ENCODE measurements around the gene TRIM43B. TPM values are rescaled to one million over a fixed set of nuclear protein-coding genes. Genes with fewer than 3 reads are reported as not detected.
"Not testable (repeated sequence)": the region's sequence is repeated elsewhere in the genome, so short reads cannot be mapped to it uniquely, and the experiment has no call there.

TRIM43B gene
- total RNA-seq, 1 experiment from 2014 or later, result not detected

DNA sequence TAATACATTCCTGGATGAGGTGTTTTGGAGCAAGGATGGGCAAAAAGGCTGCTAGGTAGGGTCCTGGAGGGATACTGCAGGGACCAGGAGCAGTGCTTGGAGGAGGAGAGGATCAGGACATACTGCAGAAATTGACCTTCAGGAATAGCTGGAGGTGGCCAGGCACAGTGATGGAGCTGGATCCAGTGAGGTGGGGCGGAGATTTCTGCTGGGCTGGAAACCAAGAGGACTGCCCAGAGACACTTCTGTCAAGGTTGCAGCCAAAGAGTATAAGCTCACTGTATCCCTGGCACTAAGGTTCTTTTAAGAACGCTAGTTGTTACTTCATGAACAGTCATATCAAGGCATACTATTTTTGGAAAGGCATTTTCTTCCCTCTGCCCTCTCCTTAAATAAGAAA, 39.2 kb downstream of the TRIM43B start:
- not testable (repeated sequence) for H3K14ac ChIP-seq (ENCODE audit: insufficient read depth, low read length); H4K8ac ChIP-seq (replicated peaks; ENCODE audit: insufficient read length, low read depth, low read length); H3K79me2 ChIP-seq (ENCODE audit: insufficient read depth, low read length); H4K20me1 ChIP-seq (ENCODE audit: control insufficient read depth, insufficient read depth, insufficient read length); H3K27ac ChIP-seq (ENCODE audit: insufficient read length, low read depth, low read length); H3K4me1 ChIP-seq (ENCODE audit: insufficient read depth, low read length); H2BK5ac ChIP-seq (ENCODE audit: insufficient read length, low read length); H4K5ac ChIP-seq (ENCODE audit: insufficient read length, low read depth, low read length); H2BK120ac ChIP-seq (ENCODE audit: low read depth, low read length, poor library complexity, severe bottlenecking); H3K27me3 Mint-ChIP-seq (ENCODE audit: low read depth); H3K4me3 Mint-ChIP-seq; H3K4me2 ChIP-seq (ENCODE audit: insufficient read depth, insufficient read length, low read length); H3K4me1 Mint-ChIP-seq; H3K36me3 Mint-ChIP-seq (ENCODE audit: insufficient read depth in 1 of 3, low read depth in 3 of 3); H3K9me3 Mint-ChIP-seq; H2BK15ac ChIP-seq (ENCODE audit: low read depth, low read length); H4K91ac ChIP-seq (ENCODE audit: insufficient read length, low read depth, low read length); H3K9me3 ChIP-seq (ENCODE audit: control insufficient read depth, low read depth, low read length); H2BK20ac ChIP-seq (ENCODE audit: low read depth, low read length, poor library complexity, severe bottlenecking); H3K79me1 ChIP-seq (ENCODE audit: insufficient read depth, low read depth, low read length, poor library complexity, severe bottlenecking); H3K9ac ChIP-seq (ENCODE audit: extremely low read depth, insufficient read length, low read length); H3K23ac ChIP-seq (ENCODE audit: insufficient read length, low read depth, low read length); H3T11ph ChIP-seq (ENCODE audit: low read length); DNase-seq; H3K56ac ChIP-seq (ENCODE audit: insufficient read length, low read depth, low read length); H2AFZ ChIP-seq (ENCODE audit: low read length); H2AK5ac ChIP-seq (ENCODE audit: insufficient read length, low read length); H3K27me3 ChIP-seq (ENCODE audit: insufficient read depth, low read length); H2BK12ac ChIP-seq (ENCODE audit: insufficient read length, low read depth, low read length); H3K23me2 ChIP-seq (ENCODE audit: insufficient read length, low read depth, low read length, poor library complexity, severe bottlenecking); H3K27ac Mint-ChIP-seq; H3K18ac ChIP-seq (ENCODE audit: insufficient read length, low read depth, low read length); H3K4ac ChIP-seq (ENCODE audit: low read depth, low read length)
- WGBS (ENCODE audit: extremely low coverage, insufficient read length, low lambda C conversion rate), result no CpG with 5 or more reads among the region's 2 CpGs

DNA sequence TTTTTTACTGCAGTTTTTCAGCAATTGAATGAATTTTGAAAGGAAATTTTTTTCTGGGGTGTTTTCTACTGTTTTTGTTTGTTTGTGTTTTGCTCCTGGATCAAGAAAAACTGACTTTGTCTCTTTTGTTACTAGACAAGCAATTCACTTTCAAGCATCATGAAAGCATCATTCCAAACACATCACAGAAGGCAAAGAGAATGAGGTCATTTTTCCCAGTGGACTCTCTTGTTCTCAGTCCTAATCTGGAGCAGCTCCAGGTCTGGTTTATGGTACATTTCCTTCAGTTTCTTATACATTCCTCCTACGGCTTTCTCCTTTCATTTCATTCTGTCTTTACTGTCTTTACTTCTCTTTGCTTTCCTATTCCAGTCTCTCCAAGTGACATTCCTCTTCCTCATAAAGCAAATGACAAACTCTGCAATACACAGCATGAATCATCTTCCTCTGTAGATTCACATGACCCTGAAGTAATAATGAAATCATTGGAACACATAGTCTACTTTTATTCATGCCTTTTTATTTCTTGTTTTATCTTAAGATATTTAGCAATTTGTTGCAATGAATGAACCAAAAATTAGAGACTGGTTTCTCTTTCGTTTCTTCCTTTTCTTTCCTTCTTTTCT, 42.0 kb downstream of the TRIM43B start:
- H3K56ac ChIP-seq (ENCODE audit: insufficient read length, low read depth, low read length); H2BK15ac ChIP-seq (ENCODE audit: low read depth, low read length); DNase-seq; H4K91ac ChIP-seq (ENCODE audit: insufficient read length, low read depth, low read length); H3K4me1 Mint-ChIP-seq; H3K27ac Mint-ChIP-seq; H3T11ph ChIP-seq (ENCODE audit: low read length); H2BK5ac ChIP-seq (ENCODE audit: insufficient read length, low read length); H2BK120ac ChIP-seq (ENCODE audit: low read depth, low read length, poor library complexity, severe bottlenecking); H3K14ac ChIP-seq (ENCODE audit: insufficient read depth, low read length); H3K4ac ChIP-seq (ENCODE audit: low read depth, low read length); H3K23ac ChIP-seq (ENCODE audit: insufficient read length, low read depth, low read length); H4K5ac ChIP-seq (ENCODE audit: insufficient read length, low read depth, low read length); H3K27ac ChIP-seq (ENCODE audit: insufficient read length, low read depth, low read length); H2BK12ac ChIP-seq (ENCODE audit: insufficient read length, low read depth, low read length); H3K9ac ChIP-seq (ENCODE audit: extremely low read depth, insufficient read length, low read length); H3K4me2 ChIP-seq (ENCODE audit: insufficient read depth, insufficient read length, low read length); H3K23me2 ChIP-seq (ENCODE audit: insufficient read length, low read depth, low read length, poor library complexity, severe bottlenecking); H3K4me3 Mint-ChIP-seq; H3K4me1 ChIP-seq (ENCODE audit: insufficient read depth, low read length); H3K9me3 Mint-ChIP-seq; H2BK20ac ChIP-seq (ENCODE audit: low read depth, low read length, poor library complexity, severe bottlenecking); H3K18ac ChIP-seq (ENCODE audit: insufficient read length, low read depth, low read length); H3K27me3 Mint-ChIP-seq (ENCODE audit: low read depth); H3K27me3 ChIP-seq (ENCODE audit: insufficient read depth, low read length); H2AFZ ChIP-seq (ENCODE audit: low read length); H3K36me3 Mint-ChIP-seq (ENCODE audit: insufficient read depth in 1 of 3, low read depth in 3 of 3); H2AK5ac ChIP-seq (ENCODE audit: insufficient read length, low read length); H4K20me1 ChIP-seq (ENCODE audit: control insufficient read depth, insufficient read depth, insufficient read length); H3K79me2 ChIP-seq (ENCODE audit: insufficient read depth, low read length); H3K79me1 ChIP-seq (ENCODE audit: insufficient read depth, low read depth, low read length, poor library complexity, severe bottlenecking); H3K9me3 ChIP-seq (ENCODE audit: control insufficient read depth, low read depth, low read length); H4K8ac ChIP-seq (replicated peaks; ENCODE audit: insufficient read length, low read depth, low read length): not testable (repeated sequence)
- no CpG with 5 or more reads among the region's 2 CpGs for WGBS (ENCODE audit: extremely low coverage, insufficient read length, low lambda C conversion rate)
